22Rv1 (cell line): Measurements from ENCODE around the gene TECPR2.

Source experiments
- ZFX ChIP-seq: fragments of 450-650 bp; IDR thresholded peaks from 2 replicates; pipeline ENCODE4 v1.6.1; 2017; ENCODE audit warnings: antibody characterized with exemption, borderline replicate concordance
- TF ChIP-seq, protein P1 (sequence below): fragments of 450-650 bp; IDR thresholded peaks from 2 replicates; pipeline ENCODE4 v1.5.1; 2017; ENCODE audit warnings: mild to moderate bottlenecking

- TF ChIP-seq, protein P1, sequence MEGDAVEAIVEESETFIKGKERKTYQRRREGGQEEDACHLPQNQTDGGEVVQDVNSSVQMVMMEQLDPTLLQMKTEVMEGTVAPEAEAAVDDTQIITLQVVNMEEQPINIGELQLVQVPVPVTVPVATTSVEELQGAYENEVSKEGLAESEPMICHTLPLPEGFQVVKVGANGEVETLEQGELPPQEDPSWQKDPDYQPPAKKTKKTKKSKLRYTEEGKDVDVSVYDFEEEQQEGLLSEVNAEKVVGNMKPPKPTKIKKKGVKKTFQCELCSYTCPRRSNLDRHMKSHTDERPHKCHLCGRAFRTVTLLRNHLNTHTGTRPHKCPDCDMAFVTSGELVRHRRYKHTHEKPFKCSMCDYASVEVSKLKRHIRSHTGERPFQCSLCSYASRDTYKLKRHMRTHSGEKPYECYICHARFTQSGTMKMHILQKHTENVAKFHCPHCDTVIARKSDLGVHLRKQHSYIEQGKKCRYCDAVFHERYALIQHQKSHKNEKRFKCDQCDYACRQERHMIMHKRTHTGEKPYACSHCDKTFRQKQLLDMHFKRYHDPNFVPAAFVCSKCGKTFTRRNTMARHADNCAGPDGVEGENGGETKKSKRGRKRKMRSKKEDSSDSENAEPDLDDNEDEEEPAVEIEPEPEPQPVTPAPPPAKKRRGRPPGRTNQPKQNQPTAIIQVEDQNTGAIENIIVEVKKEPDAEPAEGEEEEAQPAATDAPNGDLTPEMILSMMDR, result no peak
- no peak for TF ChIP-seq ZFX
Observed at GRCh38 chr14:102353126-102353619, 9.6 kb upstream of the TECPR2 start.
